RPMI7951 (cell line): ENCODE measurements around the gene AP3B1. TPM values are rescaled to one million over a fixed set of nuclear protein-coding genes. Genes with fewer than 3 reads are reported as not detected.
A peak's percentile ranks its signal among the peaks of the same experiment; 100 is the strongest.

Experiments used
- DNase-seq: peaks from one replicate; pipeline ENCODE4 v3.0.0-alpha.2; 2012; ENCODE audit warnings: low read depth
- total RNA-seq: library from RNA; depleted of rRNA; stranded (reverse); fragments of >200 nt; shearing (Covaris generic); gene quantifications from 2 replicates; pipeline ENCODE4 v1.2.3, GENCODE V29; 2014; rRNA removed

AP3B1 gene
- 43.7 and 74.5 TPM in 2 replicates for total RNA-seq

GRCh38 chr5:78294248-78295034 lies at the start of gene AP3B1:
Gene AP3B1 (minus strand): TSS chr5:78294698. CDS start chr5:78294579, 119 bp downstream.
- peak; percentile 97 for DNase-seq

- DNase-seq = no peak
Measured at GRCh38 chr5:78341440-78341839, 46.9 kb upstream of the AP3B1 start.

- DNase-seq = no peak
Measured at GRCh38 chr5:78339617-78340436, 45.3 kb upstream of the AP3B1 start.

- DNase-seq = no peak
Measured at GRCh38 chr5:78336698-78337097, 42.2 kb upstream of the AP3B1 start.

- no peak for DNase-seq
Measured at GRCh38 chr5:78335976-78336375, 41.5 kb upstream of the AP3B1 start.

- no peak for DNase-seq
Measured at GRCh38 chr5:78334811-78335210, 40.3 kb upstream of the AP3B1 start.

GRCh38 chr5:78331523-78332080 lies 37.1 kb upstream of the AP3B1 start:
- no peak for DNase-seq

GRCh38 chr5:78328585-78329173 lies 34.2 kb upstream of the AP3B1 start:
- DNase-seq = peak; percentile 25

GRCh38 chr5:78327761-78328510 lies 33.4 kb upstream of the AP3B1 start:
- no peak for DNase-seq

GRCh38 chr5:78326930-78327329 lies 32.4 kb upstream of the AP3B1 start:
- DNase-seq = no peak

- DNase-seq = no peak
Measured at GRCh38 chr5:78323241-78323640, 28.7 kb upstream of the AP3B1 start.

GRCh38 chr5:78320401-78320800 lies 25.9 kb upstream of the AP3B1 start:
- DNase-seq = peak; percentile 25

- DNase-seq = no peak
Measured at GRCh38 chr5:78318337-78318736, 23.8 kb upstream of the AP3B1 start.

GRCh38 chr5:78317515-78317914 lies 23.0 kb upstream of the AP3B1 start:
- no peak for DNase-seq

GRCh38 chr5:78308703-78309102 lies 14.2 kb upstream of the AP3B1 start:
- no peak for DNase-seq

- peak; percentile 32 for DNase-seq
Measured at GRCh38 chr5:78300464-78301045, 6.1 kb upstream of the AP3B1 start.

GRCh38 chr5:78295035-78295961 lies 800 bp upstream of the AP3B1 start:
- DNase-seq = peak; percentile 11

GRCh38 chr5:78293851-78294247 lies 649 bp downstream of the AP3B1 start:
- no peak for DNase-seq

GRCh38 chr5:78291687-78292086 lies 2.8 kb downstream of the AP3B1 start:
- no peak for DNase-seq

- no peak for DNase-seq
Measured at GRCh38 chr5:78289911-78290310, 4.6 kb downstream of the AP3B1 start.
